Measurements from ENCODE around the gene RNF144A.
"Not testable (repeated sequence)": the region's sequence is repeated elsewhere in the genome, so short reads cannot be mapped to it uniquely, and the experiment has no call there.

Gene RNF144A

DNA sequence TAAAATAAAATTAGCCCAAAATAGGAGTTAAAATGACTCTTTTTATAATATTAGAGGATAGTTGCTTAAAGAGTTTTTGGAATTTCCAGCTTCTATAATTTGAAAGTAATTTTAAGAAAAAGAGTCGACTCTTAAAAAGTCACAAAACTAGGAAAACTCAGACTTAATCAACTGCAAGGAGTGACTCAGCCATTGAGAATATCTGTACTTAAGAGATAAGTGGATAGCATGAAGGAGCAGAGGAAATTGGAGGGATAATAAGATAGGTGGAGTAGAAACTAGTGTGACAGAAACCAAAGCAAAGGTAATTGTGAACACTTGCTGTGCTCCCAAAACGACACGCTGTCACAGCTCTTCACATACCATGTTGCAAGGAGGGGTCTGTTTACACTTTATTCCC lies 31.2 kb upstream of the RNF144A start:
- H3K4me3 Mint-ChIP-seq = no peak overlapping the region
- no peak for DNase-seq
- H3K4me1 Mint-ChIP-seq = peaks cover 20% of the 10 kb centered on the region
- H3K36me3 Mint-ChIP-seq = peaks cover 49% of the 10 kb centered on the region
- peaks cover 8% of the 10 kb centered on the region for H3K27me3 Mint-ChIP-seq
- CTCF ChIA-PET = interaction anchor here (0.8 to 1.0 kb wide), 2 partner anchors 19 to 32 kb away, joined by 3 read pairs; no protein-coding TSS in a partner anchor
- H3K27ac Mint-ChIP-seq = no peak overlapping the region
- H3K9me3 Mint-ChIP-seq = no peaks in the 10 kb centered on the region

DNA sequence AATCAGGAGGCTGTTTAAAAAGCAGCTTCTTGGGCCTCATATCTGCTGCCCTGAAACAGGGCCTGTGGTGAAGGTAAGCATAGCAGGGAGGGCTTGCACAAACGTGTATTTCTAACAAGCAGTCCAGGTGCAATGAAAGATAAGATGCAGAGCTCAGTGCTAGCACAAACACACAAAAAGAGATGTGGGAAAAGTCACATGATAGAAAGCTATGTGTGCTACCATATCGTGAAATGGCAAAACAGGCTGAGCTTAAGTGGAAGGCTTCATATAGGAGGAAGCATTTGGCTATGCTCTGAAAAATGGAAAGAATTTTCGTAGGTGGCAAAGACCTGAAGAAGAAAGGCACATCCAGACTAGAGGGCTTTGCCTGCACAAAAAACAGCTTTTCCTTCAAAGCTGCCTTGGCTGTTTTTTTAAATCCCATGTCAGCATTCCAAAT lies 29.4 kb upstream of the RNF144A start:
- H3K36me3 Mint-ChIP-seq = peaks cover 40% of the 10 kb centered on the region
- H3K4me1 Mint-ChIP-seq = peaks cover 5% of the 10 kb centered on the region
- H3K27ac Mint-ChIP-seq = no peak overlapping the region
- H3K4me3 Mint-ChIP-seq = no peak overlapping the region
- CTCF ChIA-PET = interaction anchor here (1.0 to 1.6 kb wide), 5 partner anchors 9 to 156 kb away, joined by 3 to 9 read pairs (median 3); partner anchors contain the start of genes CMPK2 and RSAD2
- peaks cover 4% of the 10 kb centered on the region for H3K27me3 Mint-ChIP-seq
- DNase-seq = no peak
- H3K9me3 Mint-ChIP-seq = no peaks in the 10 kb centered on the region

DNA sequence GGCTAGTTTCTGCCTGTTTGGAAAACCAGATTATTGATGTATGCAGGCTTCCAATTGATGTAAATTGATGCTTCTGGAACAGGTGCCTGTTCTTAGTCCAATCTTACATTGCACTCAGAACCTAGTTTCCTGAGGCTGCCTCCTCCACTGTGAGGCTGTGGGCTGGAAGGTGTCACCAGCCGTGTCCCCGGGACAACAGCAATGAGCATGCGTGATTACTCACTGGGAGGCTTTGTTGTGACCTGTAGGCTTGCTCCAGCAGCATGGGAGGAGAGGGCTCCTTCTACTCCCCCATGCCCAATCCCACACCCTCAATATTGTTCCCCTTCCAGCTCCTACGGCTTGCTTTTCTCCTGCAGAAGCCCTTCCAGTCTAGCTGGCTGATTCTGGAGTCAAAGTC lies 28.5 kb upstream of the RNF144A start:
- H3K27me3 Mint-ChIP-seq = peaks cover 4% of the 10 kb centered on the region
- H3K36me3 Mint-ChIP-seq = peaks cover 37% of the 10 kb centered on the region
- CTCF ChIA-PET = interaction anchor here (1.2 to 1.5 kb wide), 3 partner anchors 11 to 155 kb away, joined by 3 to 4 read pairs (median 3); partner anchors contain the start of genes CMPK2 and RSAD2
- no peak for DNase-seq
- H3K4me3 Mint-ChIP-seq = no peak overlapping the region
- H3K27ac Mint-ChIP-seq = no peak overlapping the region
- no peaks in the 10 kb centered on the region for H3K9me3 Mint-ChIP-seq
- peaks cover 5% of the 10 kb centered on the region for H3K4me1 Mint-ChIP-seq

DNA sequence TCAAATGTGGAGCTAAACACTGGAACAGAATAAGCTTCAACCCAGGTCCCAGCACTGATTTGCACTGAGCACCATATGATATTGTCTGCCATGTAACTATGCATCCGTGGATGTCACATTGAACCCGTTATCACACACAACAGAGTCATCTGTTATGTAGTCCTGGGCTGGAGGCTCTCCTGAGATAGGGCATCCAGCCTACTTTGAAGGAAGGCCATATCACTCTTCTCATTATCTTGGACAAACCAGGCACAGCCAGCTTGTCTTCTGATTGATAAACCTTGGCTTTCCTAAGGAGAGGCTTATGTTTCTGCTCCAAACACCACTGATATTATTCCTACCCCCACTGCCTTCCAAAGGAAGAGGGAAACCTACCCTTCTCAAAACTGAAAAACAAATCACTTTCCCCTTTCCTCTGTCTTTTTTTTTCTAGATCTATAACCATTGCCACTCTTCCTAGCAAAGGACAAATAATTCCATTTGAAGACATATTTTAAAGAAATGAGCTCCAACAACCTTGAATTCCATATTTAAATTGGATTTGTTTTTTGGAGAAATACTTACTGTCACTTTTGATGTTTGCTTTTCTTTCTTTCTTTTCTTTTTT lies 23.2 kb upstream of the RNF144A start:
- Mint-ChIP-seq H3K9me3 (no peaks in the 10 kb centered on the region), H3K4me1 (peaks cover 15% of the 10 kb centered on the region), H3K27ac (no peak overlapping the region), H3K36me3 (peaks cover 32% of the 10 kb centered on the region), H3K27me3 (no peaks in the 10 kb centered on the region), H3K4me3 (no peak overlapping the region)
- DNase-seq = no peak
- CTCF ChIA-PET = interaction anchor here (0.7 to 6.0 kb wide), 5 partner anchors 22 to 151 kb away, joined by 3 to 51 read pairs (median 4); no protein-coding TSS in a partner anchor

DNA sequence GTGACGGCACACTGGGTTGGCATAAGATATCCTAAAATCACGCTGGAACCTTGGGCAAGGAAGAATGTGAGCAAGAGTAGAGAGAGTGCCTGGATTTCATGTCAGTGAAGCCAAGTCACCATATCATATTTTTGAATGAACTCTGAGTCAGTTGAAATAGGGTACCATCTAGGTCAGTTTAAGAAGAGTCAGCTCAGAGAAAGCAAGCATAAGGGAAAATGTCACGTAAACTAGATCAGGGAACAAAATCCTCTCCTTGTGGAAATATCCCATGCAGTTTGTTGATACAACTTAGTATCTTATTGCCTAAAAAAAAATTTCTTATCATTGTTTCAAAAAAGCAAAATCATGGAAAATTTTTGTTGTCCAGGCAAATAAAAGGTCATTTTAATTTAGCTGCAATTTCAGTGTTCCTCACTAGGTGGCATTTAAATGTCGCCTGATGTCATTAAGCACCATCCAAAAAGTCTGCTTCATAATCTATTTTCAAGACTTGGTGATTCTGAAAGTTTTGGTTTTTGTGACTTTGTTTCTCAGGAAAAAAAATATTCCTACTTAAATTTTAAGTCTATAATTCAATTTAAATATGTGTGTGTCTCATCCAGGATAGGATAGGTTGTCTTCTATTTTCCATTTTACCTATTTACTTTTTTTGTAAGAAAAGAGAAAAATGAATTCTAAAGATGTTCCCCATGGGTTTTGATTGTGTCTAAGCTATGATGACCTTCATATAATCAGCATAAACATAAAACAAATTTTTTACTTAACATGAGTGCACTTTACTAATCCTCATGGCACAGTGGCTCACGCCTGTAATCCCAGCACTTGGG lies 20.1 kb upstream of the RNF144A start:
- H3K27ac Mint-ChIP-seq = no peak overlapping the region
- no peaks in the 10 kb centered on the region for H3K27me3 Mint-ChIP-seq
- H3K4me3 Mint-ChIP-seq = no peak overlapping the region
- peaks cover 23% of the 10 kb centered on the region for H3K4me1 Mint-ChIP-seq
- no peak for DNase-seq
- H3K36me3 Mint-ChIP-seq = peaks cover 51% of the 10 kb centered on the region
- H3K9me3 Mint-ChIP-seq = peaks cover 29% of the 10 kb centered on the region
- CTCF ChIA-PET = interaction anchor here (0.6 to 6.0 kb wide), 24 partner anchors 8 to 307 kb away, joined by 3 to 51 read pairs (median 5); partner anchors contain the start of genes CMPK2, RNF144A and RSAD2

DNA sequence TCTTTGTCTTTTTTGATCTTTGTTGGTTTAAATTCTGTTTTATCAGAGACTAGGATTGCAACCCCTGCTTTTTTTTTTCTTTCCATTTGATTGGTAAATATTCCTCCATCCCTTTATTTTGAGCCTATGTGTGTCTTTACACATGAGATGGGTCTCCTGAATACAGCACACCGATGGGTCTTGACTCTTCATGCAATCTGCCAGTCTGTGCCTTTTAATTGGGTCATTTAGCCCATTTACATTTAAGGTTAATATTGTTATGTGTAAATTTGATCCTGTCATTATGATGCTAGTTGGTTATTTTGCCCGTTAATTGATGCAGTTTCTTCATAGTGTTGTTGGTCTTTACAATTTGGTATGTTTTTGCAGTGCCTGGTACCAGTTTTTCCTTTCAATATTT lies 14.6 kb upstream of the RNF144A start:
- Mint-ChIP-seq H3K9me3 (peaks cover 63% of the 10 kb centered on the region), H3K4me1 (peaks cover 34% of the 10 kb centered on the region), H3K36me3 (peaks cover 75% of the 10 kb centered on the region)
- CTCF ChIA-PET, H3K27me3 Mint-ChIP-seq, H3K27ac Mint-ChIP-seq, H3K4me3 Mint-ChIP-seq, DNase-seq: not testable (repeated sequence)

DNA sequence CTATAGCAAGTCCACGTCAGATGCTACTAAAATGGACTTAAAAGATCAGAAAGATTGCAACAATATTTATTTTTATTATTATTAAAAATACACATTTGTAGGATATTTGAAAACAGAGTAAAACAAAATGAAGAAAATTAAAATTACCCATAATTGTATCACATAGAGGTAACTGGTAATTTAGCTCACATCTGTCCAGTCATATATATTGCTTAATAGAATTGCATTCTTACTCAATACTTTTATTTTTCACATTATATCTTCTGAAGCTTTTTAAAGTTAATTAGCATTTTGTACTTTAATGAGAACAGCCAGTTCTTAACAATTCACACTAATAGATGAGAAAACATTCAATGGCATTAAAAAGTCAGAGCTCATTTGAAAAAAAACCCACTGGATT lies 11.5 kb upstream of the RNF144A start:
- H3K36me3 Mint-ChIP-seq = peaks cover 85% of the 10 kb centered on the region
- no peaks in the 10 kb centered on the region for H3K27me3 Mint-ChIP-seq

DNA sequence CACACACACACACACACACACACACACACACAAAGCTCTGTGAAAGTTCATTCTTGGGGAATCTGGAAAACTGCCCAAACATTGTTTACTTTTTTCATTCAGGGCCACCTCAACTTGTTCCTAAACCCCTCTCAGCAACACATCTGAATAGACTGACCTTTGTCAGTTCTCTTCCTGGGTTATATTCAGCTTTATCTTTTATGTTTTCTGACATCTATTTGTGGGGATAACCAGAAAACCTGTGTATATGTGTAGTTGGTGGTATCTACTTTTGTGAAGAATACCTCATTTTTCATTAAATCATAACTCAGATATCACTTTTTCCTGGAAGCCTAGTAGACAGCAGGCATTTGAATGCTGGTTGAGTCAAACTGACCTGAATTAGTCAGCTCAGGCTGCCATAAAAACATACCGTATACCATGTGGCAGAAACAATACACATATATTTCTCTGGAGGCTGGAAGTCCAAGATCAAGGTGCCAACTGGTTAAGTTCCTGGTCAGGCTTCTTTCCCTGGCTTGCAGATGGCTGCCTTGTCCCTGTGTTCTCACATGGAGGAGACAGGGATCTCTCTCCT lies 11.0 kb upstream of the RNF144A start:
- CTCF ChIA-PET = interaction anchor here (1.5 to 2.9 kb wide), 3 partner anchors 9 to 12 kb away, joined by 4 to 36 read pairs (median 22); partner anchors contain the start of gene RNF144A
- Mint-ChIP-seq H3K36me3 (peaks cover 84% of the 10 kb centered on the region), H3K4me1 (peaks cover 58% of the 10 kb centered on the region)

More for the DNA sequence above, 11.5 kb upstream of the RNF144A start:
- CTCF ChIA-PET = interaction anchor here (1.5 to 2.9 kb wide), 3 partner anchors 9 to 12 kb away, joined by 4 to 36 read pairs (median 22); partner anchors contain the start of gene RNF144A
- Mint-ChIP-seq H3K4me3 (no peak overlapping the region), H3K27ac (no peak overlapping the region), H3K9me3 (peaks cover 72% of the 10 kb centered on the region), H3K4me1 (peaks cover 52% of the 10 kb centered on the region)
- DNase-seq = no peak

DNA sequence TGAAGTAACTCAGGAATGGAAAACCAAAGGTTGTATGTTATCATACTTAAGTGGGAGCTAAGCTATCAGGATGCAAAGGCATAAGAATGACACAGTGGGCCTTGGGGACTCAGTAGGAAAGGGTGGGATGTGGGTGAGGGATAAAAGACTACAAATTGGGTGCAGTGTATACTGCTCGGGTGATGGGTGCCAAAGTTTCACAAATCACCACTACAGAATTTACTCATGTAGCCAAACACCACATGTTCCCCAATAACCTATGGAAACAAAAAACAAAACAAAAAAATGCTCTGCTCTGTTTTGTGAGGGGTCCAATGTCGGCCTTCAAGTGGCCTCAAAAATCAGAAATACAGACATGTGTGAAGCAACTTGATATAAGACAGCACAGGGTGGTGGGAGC lies 8.9 kb upstream of the RNF144A start:
- peaks cover 79% of the 10 kb centered on the region for H3K4me1 Mint-ChIP-seq
- CTCF ChIA-PET = interaction anchor here (1.2 to 3.1 kb wide), 4 partner anchors 8 to 31 kb away, joined by 3 to 36 read pairs (median 12); partner anchors contain the start of genes RNF144A and RSAD2
- no peak overlapping the region for H3K4me3 Mint-ChIP-seq
- DNase-seq = no peak
- peaks cover 52% of the 10 kb centered on the region for H3K9me3 Mint-ChIP-seq
- H3K27ac Mint-ChIP-seq = peak overlapping the region; percentile 98
- peaks cover 81% of the 10 kb centered on the region for H3K36me3 Mint-ChIP-seq
- H3K27me3 Mint-ChIP-seq = no peaks in the 10 kb centered on the region

More for the DNA sequence above, 11.0 kb upstream of the RNF144A start:
- Mint-ChIP-seq H3K4me3 (no peak overlapping the region), H3K27ac (peak overlapping the region; percentile 56), H3K9me3 (peaks cover 69% of the 10 kb centered on the region), H3K27me3 (no peaks in the 10 kb centered on the region)
- no peak for DNase-seq

DNA sequence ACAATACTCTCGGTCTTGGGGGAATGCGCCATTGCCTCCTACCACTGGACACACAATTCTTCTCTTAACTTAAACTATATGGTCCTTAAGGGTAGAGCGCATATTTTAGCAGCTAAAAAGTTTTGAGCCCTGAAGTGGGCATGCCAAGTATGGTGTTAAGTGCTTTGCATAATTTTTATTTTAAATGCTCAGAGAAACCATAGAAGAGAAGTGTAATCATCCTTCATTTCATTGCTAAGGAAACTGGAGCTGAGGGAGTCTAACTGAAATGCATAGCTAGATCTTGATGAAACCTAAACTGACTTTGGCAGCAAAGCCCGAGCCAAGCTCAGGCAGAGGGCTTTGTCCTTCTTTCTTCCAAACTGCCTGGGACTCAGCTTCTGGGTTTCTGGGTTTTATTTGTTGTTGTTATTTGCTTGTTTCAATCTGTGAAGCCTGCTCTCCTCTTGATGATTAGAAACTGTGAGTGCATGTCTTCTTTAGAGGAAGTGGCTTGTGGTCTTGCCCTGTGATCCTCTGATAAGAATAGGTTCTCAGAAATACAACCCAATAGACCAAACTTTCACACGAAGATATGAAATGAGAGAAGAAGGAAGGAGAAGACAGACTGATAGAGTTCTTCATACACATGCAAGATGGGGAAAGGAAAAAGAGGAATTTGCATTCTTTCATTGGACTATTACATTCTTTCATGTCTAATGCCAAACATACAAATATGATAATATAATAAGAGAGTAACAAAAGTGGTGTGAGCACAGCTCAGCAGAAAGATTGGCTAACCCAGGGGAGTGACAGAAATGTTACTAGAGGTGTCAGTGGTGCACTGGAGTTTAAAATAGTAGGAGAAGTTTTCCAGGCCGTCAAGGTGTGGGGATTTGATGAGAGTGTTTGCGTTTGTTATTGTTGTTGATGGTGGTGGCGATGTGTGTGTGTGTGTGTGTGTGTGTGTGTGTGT lies 7.5 kb upstream of the RNF144A start:
- peak; percentile 72 for DNase-seq
- Mint-ChIP-seq H3K27ac (peak overlapping the region; percentile 98), H3K9me3 (peaks cover 48% of the 10 kb centered on the region), H3K27me3 (no peaks in the 10 kb centered on the region), H3K4me3 (peak overlapping the region; percentile 60), H3K36me3 (peaks cover 80% of the 10 kb centered on the region), H3K4me1 (peaks cover 91% of the 10 kb centered on the region)
- CTCF ChIA-PET = interaction anchor here (0.7 to 3.1 kb wide), 7 partner anchors 9 to 46 kb away, joined by 4 to 20 read pairs (median 5); partner anchors contain the start of genes CMPK2 and RSAD2

DNA sequence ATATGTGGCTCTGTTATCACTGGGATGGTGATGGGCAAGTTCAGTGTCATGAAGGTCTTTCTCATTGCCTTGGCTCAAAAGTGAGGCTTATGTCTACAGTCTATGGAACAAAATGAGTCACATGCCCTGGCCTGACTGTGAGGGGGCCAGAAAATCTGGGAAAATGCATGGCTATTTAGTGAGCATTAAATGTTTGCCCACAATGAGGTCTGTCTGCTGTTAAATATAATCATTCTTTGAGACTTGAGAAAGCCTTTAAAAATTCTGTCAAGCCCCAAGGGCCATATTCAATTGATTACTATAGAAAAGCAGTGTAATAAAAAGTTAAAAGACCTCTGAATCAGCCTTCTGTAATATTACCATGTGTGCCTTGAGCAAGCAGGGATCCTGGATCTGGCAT lies 5.5 kb upstream of the RNF144A start:
- Mint-ChIP-seq H3K36me3 (peaks cover 83% of the 10 kb centered on the region), H3K27ac (peak overlapping the region; percentile 98), H3K9me3 (peaks cover 39% of the 10 kb centered on the region), H3K4me3 (peak overlapping the region; percentile 35), H3K27me3 (peaks cover 1% of the 10 kb centered on the region), H3K4me1 (peaks cover 96% of the 10 kb centered on the region)
- no peak for DNase-seq
- CTCF ChIA-PET = interaction anchor here (0.9 to 1.5 kb wide), 5 partner anchors 15 to 86 kb away, joined by 3 to 9 read pairs (median 4); partner anchors contain the start of genes CMPK2 and RSAD2

DNA sequence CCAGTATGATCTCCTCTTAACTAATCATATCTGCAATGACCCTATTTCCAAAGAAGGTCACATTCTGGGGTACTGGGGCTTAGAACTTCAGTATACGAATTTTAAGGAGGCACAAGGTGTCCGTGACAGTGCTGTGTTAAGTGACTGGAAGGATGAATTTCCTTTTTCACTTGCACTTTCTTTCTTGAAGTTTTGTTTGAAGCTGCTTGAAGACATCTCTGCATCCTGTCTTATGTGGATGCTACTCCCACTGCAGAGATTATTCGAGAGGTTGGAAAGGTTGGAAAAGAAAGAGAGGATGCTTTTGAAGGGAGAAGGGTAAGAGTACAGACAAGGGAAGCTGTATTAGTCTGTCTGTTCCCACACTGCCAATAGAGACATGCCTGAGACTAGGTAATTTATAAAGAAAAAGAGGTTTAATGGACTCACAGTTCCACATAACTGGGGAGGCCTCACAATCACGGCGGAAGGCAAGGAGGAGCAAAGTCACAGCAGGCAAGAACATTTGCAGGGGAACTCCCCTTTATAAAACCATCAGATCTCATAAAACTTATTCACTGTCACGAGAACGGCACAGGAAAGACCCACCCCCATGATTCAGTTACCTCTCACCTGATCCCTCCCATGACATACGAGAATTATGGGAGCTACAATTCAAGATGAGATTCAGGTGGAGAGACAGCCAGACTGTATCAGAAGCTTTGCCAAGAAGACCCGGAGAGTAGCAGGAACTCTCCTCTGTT lies 3.6 kb upstream of the RNF144A start:
- DNase-seq = peak; percentile 68

More for the DNA sequence above, 3.6 kb upstream of the RNF144A start:
- Mint-ChIP-seq H3K36me3 (peaks cover 66% of the 10 kb centered on the region), H3K27ac (peak overlapping the region; percentile 98), H3K4me1 (peaks cover 78% of the 10 kb centered on the region), H3K9me3 (peaks cover 21% of the 10 kb centered on the region), H3K27me3 (peaks cover 4% of the 10 kb centered on the region), H3K4me3 (peak overlapping the region; percentile 63)
- CTCF ChIA-PET = interaction anchor here (1.0 to 1.5 kb wide), 4 partner anchors 17 to 45 kb away, joined by 3 to 5 read pairs (median 4); no protein-coding TSS in a partner anchor
